ENCODE data around the gene RTN4RL2.

Gene RTN4RL2

GRCh38 chr11:57499983-57500461 lies 39.7 kb downstream of the RTN4RL2 start:
- Histone ChIP-seq H3K4me3 (ENCODE audit: insufficient read depth, low read depth, low read length) (no peak overlapping the region), H3K9me3 (ENCODE audit: control insufficient read depth, low read length) (no peaks in the 10 kb centered on the region), H3K36me3 (ENCODE audit: control insufficient read depth, insufficient read depth, low read length) (no peaks in the 10 kb centered on the region), H3K27ac (ENCODE audit: insufficient read depth, low read depth, low read length, poor library complexity, severe bottlenecking) (no peak overlapping the region), H3K4me1 (ENCODE audit: control insufficient read depth, insufficient read depth, low read length) (peaks cover 5% of the 10 kb centered on the region), H3K27me3 (ENCODE audit: control insufficient read depth, insufficient read depth, low read length, poor library complexity, severe bottlenecking) (peaks cover 26% of the 10 kb centered on the region)
- WGBS, 2 experiments: 43 to 46% methylated on average over 12 of the region's 12 CpGs

- Histone ChIP-seq H3K36me3 (ENCODE audit: control insufficient read depth, insufficient read depth, low read length) (no peaks in the 10 kb centered on the region), H3K9me3 (ENCODE audit: control insufficient read depth, low read length) (no peaks in the 10 kb centered on the region), H3K27me3 (ENCODE audit: control insufficient read depth, insufficient read depth, low read length, poor library complexity, severe bottlenecking) (peaks cover 26% of the 10 kb centered on the region), H3K4me1 (ENCODE audit: control insufficient read depth, insufficient read depth, low read length) (peaks cover 5% of the 10 kb centered on the region), H3K4me3 (ENCODE audit: insufficient read depth, low read depth, low read length) (no peak overlapping the region), H3K27ac (ENCODE audit: insufficient read depth, low read depth, low read length, poor library complexity, severe bottlenecking) (no peak overlapping the region)
- WGBS, 2 experiments: 84 to 85% methylated on average over 8 of the region's 8 CpGs
These were observed 40.2 kb downstream of the RTN4RL2 start for GRCh38 chr11:57500515-57500914.

- Histone ChIP-seq H3K4me1 (ENCODE audit: control insufficient read depth, insufficient read depth, low read length) (peaks cover 5% of the 10 kb centered on the region), H3K27me3 (ENCODE audit: control insufficient read depth, insufficient read depth, low read length, poor library complexity, severe bottlenecking) (peaks cover 26% of the 10 kb centered on the region), H3K9me3 (ENCODE audit: control insufficient read depth, low read length) (no peaks in the 10 kb centered on the region), H3K4me3 (ENCODE audit: insufficient read depth, low read depth, low read length) (no peak overlapping the region), H3K27ac (ENCODE audit: insufficient read depth, low read depth, low read length, poor library complexity, severe bottlenecking) (no peak overlapping the region), H3K36me3 (ENCODE audit: control insufficient read depth, insufficient read depth, low read length) (no peaks in the 10 kb centered on the region)
- 84 to 89% methylated on average over 15 of the region's 15 CpGs for WGBS, 2 experiments
These were observed 40.6 kb downstream of the RTN4RL2 start for GRCh38 chr11:57500926-57501325.

GRCh38 chr11:57501953-57502352 lies 41.6 kb downstream of the RTN4RL2 start:
- WGBS, 2 experiments: 91 to 94% methylated on average over 4 of the region's 4 CpGs

GRCh38 chr11:57502376-57502775 lies 42.0 kb downstream of the RTN4RL2 start:
- WGBS, 2 experiments: 88 to 94% methylated on average over 3 of the region's 3 CpGs
- peaks cover 26% of the 10 kb centered on the region for H3K27me3 ChIP-seq (ENCODE audit: control insufficient read depth, insufficient read depth, low read length, poor library complexity, severe bottlenecking)
- H3K9me3 ChIP-seq (ENCODE audit: control insufficient read depth, low read length): no peaks in the 10 kb centered on the region
- no peaks in the 10 kb centered on the region for H3K36me3 ChIP-seq (ENCODE audit: control insufficient read depth, insufficient read depth, low read length)
- H3K4me3 ChIP-seq (ENCODE audit: insufficient read depth, low read depth, low read length): no peak overlapping the region
- no peak overlapping the region for H3K27ac ChIP-seq (ENCODE audit: insufficient read depth, low read depth, low read length, poor library complexity, severe bottlenecking)
- H3K4me1 ChIP-seq (ENCODE audit: control insufficient read depth, insufficient read depth, low read length): peaks cover 5% of the 10 kb centered on the region

More at GRCh38 chr11:57501953-57502352, 41.6 kb downstream of the RTN4RL2 start:
- H3K27me3 ChIP-seq (ENCODE audit: control insufficient read depth, insufficient read depth, low read length, poor library complexity, severe bottlenecking): peaks cover 26% of the 10 kb centered on the region
- H3K27ac ChIP-seq (ENCODE audit: insufficient read depth, low read depth, low read length, poor library complexity, severe bottlenecking): no peak overlapping the region
- H3K9me3 ChIP-seq (ENCODE audit: control insufficient read depth, low read length): no peaks in the 10 kb centered on the region
- H3K4me1 ChIP-seq (ENCODE audit: control insufficient read depth, insufficient read depth, low read length): peaks cover 5% of the 10 kb centered on the region
- no peaks in the 10 kb centered on the region for H3K36me3 ChIP-seq (ENCODE audit: control insufficient read depth, insufficient read depth, low read length)
- no peak overlapping the region for H3K4me3 ChIP-seq (ENCODE audit: insufficient read depth, low read depth, low read length)

- peaks cover 5% of the 10 kb centered on the region for H3K4me1 ChIP-seq (ENCODE audit: control insufficient read depth, insufficient read depth, low read length)
- peaks cover 22% of the 10 kb centered on the region for H3K27me3 ChIP-seq (ENCODE audit: control insufficient read depth, insufficient read depth, low read length, poor library complexity, severe bottlenecking)
- H3K9me3 ChIP-seq (ENCODE audit: control insufficient read depth, low read length): no peaks in the 10 kb centered on the region
- no peak overlapping the region for H3K4me3 ChIP-seq (ENCODE audit: insufficient read depth, low read depth, low read length)
- no peaks in the 10 kb centered on the region for H3K36me3 ChIP-seq (ENCODE audit: control insufficient read depth, insufficient read depth, low read length)
- no peak overlapping the region for H3K27ac ChIP-seq (ENCODE audit: insufficient read depth, low read depth, low read length, poor library complexity, severe bottlenecking)
These were observed 42.5 kb downstream of the RTN4RL2 start for GRCh38 chr11:57502870-57503269.

- WGBS, 2 experiments: 91% methylated on average over 4 of the region's 4 CpGs
- no peaks in the 10 kb centered on the region for H3K36me3 ChIP-seq (ENCODE audit: control insufficient read depth, insufficient read depth, low read length)
- H3K4me1 ChIP-seq (ENCODE audit: control insufficient read depth, insufficient read depth, low read length): peaks cover 5% of the 10 kb centered on the region
These were observed 44.2 kb downstream of the RTN4RL2 start for GRCh38 chr11:57504511-57504910.

GRCh38 chr11:57506522-57506921 lies 46.2 kb downstream of the RTN4RL2 start:
- no peaks in the 10 kb centered on the region for H3K9me3 ChIP-seq (ENCODE audit: control insufficient read depth, low read length)
- H3K4me3 ChIP-seq (ENCODE audit: insufficient read depth, low read depth, low read length): no peak overlapping the region
- no peak overlapping the region for H3K27ac ChIP-seq (ENCODE audit: insufficient read depth, low read depth, low read length, poor library complexity, severe bottlenecking)
- H3K36me3 ChIP-seq (ENCODE audit: control insufficient read depth, insufficient read depth, low read length): no peaks in the 10 kb centered on the region
- H3K4me1 ChIP-seq (ENCODE audit: control insufficient read depth, insufficient read depth, low read length): no peaks in the 10 kb centered on the region
- 92 to 96% methylated on average over 1 of the region's 1 CpG for WGBS, 2 experiments
- H3K27me3 ChIP-seq (ENCODE audit: control insufficient read depth, insufficient read depth, low read length, poor library complexity, severe bottlenecking): no peaks in the 10 kb centered on the region

More at GRCh38 chr11:57504511-57504910, 44.2 kb downstream of the RTN4RL2 start:
- H3K4me3 ChIP-seq (ENCODE audit: insufficient read depth, low read depth, low read length): no peak overlapping the region
- H3K27ac ChIP-seq (ENCODE audit: insufficient read depth, low read depth, low read length, poor library complexity, severe bottlenecking): no peak overlapping the region
- no peaks in the 10 kb centered on the region for H3K9me3 ChIP-seq (ENCODE audit: control insufficient read depth, low read length)
- H3K27me3 ChIP-seq (ENCODE audit: control insufficient read depth, insufficient read depth, low read length, poor library complexity, severe bottlenecking): peaks cover 10% of the 10 kb centered on the region

- no peaks in the 10 kb centered on the region for H3K36me3 ChIP-seq (ENCODE audit: control insufficient read depth, insufficient read depth, low read length)
- peaks cover 13% of the 10 kb centered on the region for H3K27me3 ChIP-seq (ENCODE audit: control insufficient read depth, insufficient read depth, low read length, poor library complexity, severe bottlenecking)
- no peak overlapping the region for H3K27ac ChIP-seq (ENCODE audit: insufficient read depth, low read depth, low read length, poor library complexity, severe bottlenecking)
- WGBS, 2 experiments: 89 to 90% methylated on average over 7 of the region's 7 CpGs
- H3K4me1 ChIP-seq (ENCODE audit: control insufficient read depth, insufficient read depth, low read length): no peaks in the 10 kb centered on the region
- H3K4me3 ChIP-seq (ENCODE audit: insufficient read depth, low read depth, low read length): no peak overlapping the region
- no peaks in the 10 kb centered on the region for H3K9me3 ChIP-seq (ENCODE audit: control insufficient read depth, low read length)
These were observed 48.2 kb downstream of the RTN4RL2 start for GRCh38 chr11:57508341-57509170.

- Histone ChIP-seq H3K4me3 (ENCODE audit: insufficient read depth, low read depth, low read length) (no peak overlapping the region), H3K27me3 (ENCODE audit: control insufficient read depth, insufficient read depth, low read length, poor library complexity, severe bottlenecking) (peaks cover 46% of the 10 kb centered on the region), H3K9me3 (ENCODE audit: control insufficient read depth, low read length) (no peaks in the 10 kb centered on the region), H3K27ac (ENCODE audit: insufficient read depth, low read depth, low read length, poor library complexity, severe bottlenecking) (no peak overlapping the region), H3K36me3 (ENCODE audit: control insufficient read depth, insufficient read depth, low read length) (no peaks in the 10 kb centered on the region), H3K4me1 (ENCODE audit: control insufficient read depth, insufficient read depth, low read length) (peaks cover 12% of the 10 kb centered on the region)
- 89 to 94% methylated on average over 6 of the region's 6 CpGs for WGBS, 2 experiments
These were observed 51.6 kb downstream of the RTN4RL2 start for GRCh38 chr11:57511741-57512430.

Measured in ectodermal cell (in vitro differentiated cells).